Activated CD8-positive, alpha-beta T cell treated with anti-CD3 and anti-CD28 coated beads for 36 hours (primary cell): ENCODE measurements around the gene PIR. TPM values are rescaled to one million over a fixed set of nuclear protein-coding genes. Genes with fewer than 3 reads are reported as not detected.

Experiments
- ATAC-seq: fragments of 200-7000 bp; cut with Tn5 transposase; one replicate; pipeline ENCODE4 v1.10.0; 2021; ENCODE audit warnings: mild to moderate bottlenecking, moderate library complexity
- CTCF ChIA-PET: fragments of 350-600 bp; sonication (Branson Sonifier 250); formaldehyde crosslinking; loops from one replicate; lab custom pipeline; 2021; ENCODE audit warnings: antibody characterized with exemption; lab: Charles Lee
- POLR2A ChIA-PET: fragments of 350-600 bp; sonication (Branson Sonifier 250); formaldehyde crosslinking; loops from one replicate; lab custom pipeline; 2021; ENCODE audit warnings: antibody characterized with exemption; lab: Charles Lee
- DNase-seq: peaks from one replicate; pipeline ENCODE4 v3.0.0-alpha.2; 2020
- H3K27ac Mint-ChIP-seq: one replicate; pipeline ENCODE4 v1.8.0; 2021; ENCODE audit warnings: mild to moderate bottlenecking, mixed read lengths
- H3K27me3 Mint-ChIP-seq: one replicate; pipeline ENCODE4 v1.8.0; 2021; ENCODE audit warnings: mixed read lengths
- H3K36me3 Mint-ChIP-seq: one replicate; pipeline ENCODE4 v1.8.0; 2021; ENCODE audit warnings: low read depth, mixed read lengths
- H3K4me1 Mint-ChIP-seq: one replicate; pipeline ENCODE4 v1.8.0; 2021; ENCODE audit warnings: low read depth, mixed read lengths
- H3K4me3 Mint-ChIP-seq: one replicate; pipeline ENCODE4 v1.8.0; 2021; ENCODE audit warnings: mild to moderate bottlenecking, moderate library complexity, mixed read lengths
- H3K9me3 Mint-ChIP-seq: one replicate; pipeline ENCODE4 v1.8.0; 2021; ENCODE audit warnings: mixed read lengths
- intact Hi-C: fragments of 100-400 bp; cut with micrococcal nuclease; formaldehyde crosslinking; loops from one replicate; pipeline ENCODE4 v1.10.0; 2022
- total RNA-seq, 2 experiments: library from RNA; stranded (reverse); gene quantifications; one replicate each; pipeline ENCODE4 v1.2.3, GENCODE V29; 2021
- TF ChIP-seq, protein P1 (sequence below): fragments of 200-600 bp; IDR thresholded peaks from one replicate; pipeline ENCODE4 v1.8.0; 2022; ENCODE audit warnings: antibody characterized with exemption, mild to moderate bottlenecking

Gene PIR
- total RNA-seq, 2 experiments from 2014 or later = 0.74 to 1.2 TPM

GRCh38 chrX:15512401-15512965, 19.4 kb upstream of the PIR start:
- Mint-ChIP-seq H3K4me3 (no peak overlapping the region), H3K9me3 (no peaks in the 10 kb centered on the region), H3K4me1 (no peaks in the 10 kb centered on the region), H3K27me3 (no peaks in the 10 kb centered on the region), H3K36me3 (no peaks in the 10 kb centered on the region), H3K27ac (no peak overlapping the region)
- DNase-seq = no peak
- ATAC-seq = no peak
- POLR2A ChIA-PET = no interaction called here
- CTCF ChIA-PET = interaction anchor here (1.4 to 1.5 kb wide), 2 partner anchors 14 to 52 kb away, joined by 3 to 4 read pairs; no protein-coding TSS in a partner anchor
- intact Hi-C loops = no loop called here
- TF ChIP-seq, protein P1, sequence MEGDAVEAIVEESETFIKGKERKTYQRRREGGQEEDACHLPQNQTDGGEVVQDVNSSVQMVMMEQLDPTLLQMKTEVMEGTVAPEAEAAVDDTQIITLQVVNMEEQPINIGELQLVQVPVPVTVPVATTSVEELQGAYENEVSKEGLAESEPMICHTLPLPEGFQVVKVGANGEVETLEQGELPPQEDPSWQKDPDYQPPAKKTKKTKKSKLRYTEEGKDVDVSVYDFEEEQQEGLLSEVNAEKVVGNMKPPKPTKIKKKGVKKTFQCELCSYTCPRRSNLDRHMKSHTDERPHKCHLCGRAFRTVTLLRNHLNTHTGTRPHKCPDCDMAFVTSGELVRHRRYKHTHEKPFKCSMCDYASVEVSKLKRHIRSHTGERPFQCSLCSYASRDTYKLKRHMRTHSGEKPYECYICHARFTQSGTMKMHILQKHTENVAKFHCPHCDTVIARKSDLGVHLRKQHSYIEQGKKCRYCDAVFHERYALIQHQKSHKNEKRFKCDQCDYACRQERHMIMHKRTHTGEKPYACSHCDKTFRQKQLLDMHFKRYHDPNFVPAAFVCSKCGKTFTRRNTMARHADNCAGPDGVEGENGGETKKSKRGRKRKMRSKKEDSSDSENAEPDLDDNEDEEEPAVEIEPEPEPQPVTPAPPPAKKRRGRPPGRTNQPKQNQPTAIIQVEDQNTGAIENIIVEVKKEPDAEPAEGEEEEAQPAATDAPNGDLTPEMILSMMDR = no peak

- TF ChIP-seq, protein P1 = no peak
- ATAC-seq = no peak
- Mint-ChIP-seq H3K27me3 (no peaks in the 10 kb centered on the region), H3K9me3 (no peaks in the 10 kb centered on the region), H3K4me3 (no peak overlapping the region), H3K4me1 (no peaks in the 10 kb centered on the region), H3K27ac (no peak overlapping the region), H3K36me3 (no peaks in the 10 kb centered on the region)
- intact Hi-C loops = no loop called here
- no peak for DNase-seq
- CTCF ChIA-PET = interaction anchor here (1.4 to 1.5 kb wide), 2 partner anchors 13 to 53 kb away, joined by 3 to 4 read pairs; no protein-coding TSS in a partner anchor
- POLR2A ChIA-PET = no interaction called here
Measured at GRCh38 chrX:15511563-15511962, 18.4 kb upstream of the PIR start.

DNA sequence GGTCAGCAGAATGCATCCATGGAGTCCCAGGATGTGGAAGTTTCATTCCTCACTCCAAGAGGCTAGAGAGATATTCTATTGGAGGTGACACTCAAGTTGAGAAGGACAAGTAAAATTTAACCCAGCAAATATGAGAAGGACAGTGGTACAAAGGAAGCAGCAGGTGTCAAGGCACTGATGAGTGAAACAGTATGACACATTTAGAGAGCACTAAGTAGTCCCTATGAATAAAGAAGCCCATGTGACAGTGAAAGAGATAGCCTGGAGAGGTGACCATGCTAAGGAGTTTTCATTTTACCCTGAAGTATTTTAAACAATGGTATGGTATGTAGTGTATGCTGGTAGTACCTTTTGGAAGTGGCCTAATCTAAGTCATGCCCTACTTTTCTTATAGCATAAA, 16.7 kb upstream of the PIR start:
- POLR2A ChIA-PET = no interaction called here
- Mint-ChIP-seq H3K27ac (no peak overlapping the region), H3K4me1 (no peaks in the 10 kb centered on the region), H3K9me3 (no peaks in the 10 kb centered on the region), H3K27me3 (peaks cover 1% of the 10 kb centered on the region), H3K36me3 (no peaks in the 10 kb centered on the region), H3K4me3 (no peak overlapping the region)
- CTCF ChIA-PET = no interaction called here
- DNase-seq (no peak), ATAC-seq (no peak)
- TF ChIP-seq, protein P1 = no peak
- intact Hi-C loops = no loop called here

DNA sequence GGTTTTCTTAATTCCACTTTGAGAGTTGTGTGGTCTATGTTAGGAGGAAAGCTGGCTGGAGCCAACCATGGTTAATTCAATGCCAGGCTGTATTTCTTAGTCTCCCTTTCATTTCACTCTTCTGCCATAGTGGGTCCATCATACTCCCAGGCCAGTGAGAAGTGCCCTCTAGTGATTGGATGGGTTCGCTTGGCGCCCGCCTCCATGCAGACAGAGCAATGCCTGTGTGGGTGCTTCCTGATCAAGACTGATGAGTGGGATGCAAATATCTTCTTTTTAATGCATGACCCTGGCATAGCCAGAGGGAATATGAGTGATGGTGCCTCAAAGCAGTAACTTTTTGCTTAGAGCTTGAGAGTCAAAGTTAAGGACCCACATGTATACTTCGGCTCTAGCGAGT, 13.9 kb upstream of the PIR start:
- H3K4me3 Mint-ChIP-seq = no peak overlapping the region
- DNase-seq (no peak), ATAC-seq (no peak)
- H3K27ac Mint-ChIP-seq = no peak overlapping the region
- TF ChIP-seq, protein P1 = no peak
- H3K4me1 Mint-ChIP-seq = no peaks in the 10 kb centered on the region
- POLR2A ChIA-PET = no interaction called here
- no peaks in the 10 kb centered on the region for H3K9me3 Mint-ChIP-seq
- peaks cover 5% of the 10 kb centered on the region for H3K27me3 Mint-ChIP-seq
- H3K36me3 Mint-ChIP-seq = no peaks in the 10 kb centered on the region
- intact Hi-C loops = no loop called here
- CTCF ChIA-PET = interaction anchor here (0.6 to 1.3 kb wide), 2 partner anchors 11 to 58 kb away, joined by 3 read pairs; no protein-coding TSS in a partner anchor

GRCh38 chrX:15505101-15505500, 12.0 kb upstream of the PIR start:
- H3K4me3 Mint-ChIP-seq = no peak overlapping the region
- ATAC-seq (no peak), DNase-seq (no peak)
- intact Hi-C loops = no loop called here
- H3K27me3 Mint-ChIP-seq = peaks cover 5% of the 10 kb centered on the region
- no peaks in the 10 kb centered on the region for H3K36me3 Mint-ChIP-seq
- no peak overlapping the region for H3K27ac Mint-ChIP-seq
- CTCF ChIA-PET = no interaction called here
- POLR2A ChIA-PET = no interaction called here
- H3K9me3 Mint-ChIP-seq = no peaks in the 10 kb centered on the region
- TF ChIP-seq, protein P1 = no peak
- H3K4me1 Mint-ChIP-seq = no peaks in the 10 kb centered on the region
